Endodermal cell (in vitro differentiated cells): ENCODE results near the gene CDC42BPB. TPM values are rescaled to one million over a fixed set of nuclear protein-coding genes. Genes with fewer than 3 reads are reported as not detected.

Source experiments
- DNase-seq: peaks from one replicate; pipeline ENCODE4 v3.0.0-alpha.2; 2017
- H3K27ac ChIP-seq: 2 replicates; pipeline ENCODE4 v1.5.1; 2013; ENCODE audit warnings: mild to moderate bottlenecking, low read depth, low read length, moderate library complexity
- H3K27me3 ChIP-seq: 2 replicates; pipeline ENCODE4 v1.6.1; 2013; ENCODE audit warnings: mild to moderate bottlenecking, low read length, moderate library complexity; ENCODE audit not compliant: insufficient read depth, control insufficient read depth, poor library complexity, severe bottlenecking
- H3K36me3 ChIP-seq: 2 replicates; pipeline ENCODE4 v1.7.0; 2013; ENCODE audit warnings: mild to moderate bottlenecking, low read length, moderate library complexity; ENCODE audit not compliant: control insufficient read depth, insufficient read depth
- H3K4me1 ChIP-seq: one replicate; pipeline ENCODE4 v1.7.0; 2013; ENCODE audit warnings: low read length; ENCODE audit not compliant: control insufficient read depth, insufficient read depth
- H3K4me3 ChIP-seq: 2 replicates; pipeline ENCODE4 v1.5.1; 2013; ENCODE audit warnings: mild to moderate bottlenecking, low read length, moderate library complexity
- H3K9ac ChIP-seq: 2 replicates; pipeline ENCODE4 v1.6.1; 2013; ENCODE audit warnings: mild to moderate bottlenecking, low read length, moderate library complexity; ENCODE audit not compliant: poor library complexity, severe bottlenecking; ENCODE audit errors: extremely low read depth
- H3K9me3 ChIP-seq: 2 replicates; pipeline ENCODE4 v1.6.1; 2013; ENCODE audit warnings: mild to moderate bottlenecking, low read length, moderate library complexity; ENCODE audit not compliant: control insufficient read depth
- H3K27ac Mint-ChIP-seq: 2 replicates; pipeline ENCODE4 v1.8.0; 2020; ENCODE audit warnings: mixed read lengths
- H3K27me3 Mint-ChIP-seq: 2 replicates; pipeline ENCODE4 v1.8.0; 2021; ENCODE audit warnings: mild to moderate bottlenecking, mixed read lengths; ENCODE audit not compliant: insufficient read depth
- H3K36me3 Mint-ChIP-seq: 2 replicates; pipeline ENCODE4 v1.8.0; 2020; ENCODE audit warnings: low read depth, mixed read lengths
- H3K4me1 Mint-ChIP-seq: 2 replicates; pipeline ENCODE4 v1.8.0; 2020; ENCODE audit warnings: mixed read lengths
- H3K4me3 Mint-ChIP-seq: 2 replicates; pipeline ENCODE4 v1.8.0; 2020; ENCODE audit warnings: mild to moderate bottlenecking, moderate library complexity, mixed read lengths
- H3K9me3 Mint-ChIP-seq: 2 replicates; pipeline ENCODE4 v1.8.0; 2020; ENCODE audit warnings: mild to moderate bottlenecking, mixed read lengths
- CTCF ChIP-seq: fragments of 200-600 bp; sonication (generic); conservative IDR thresholded peaks from 2 replicates; pipeline ENCODE4 v1.5.0; 2021; ENCODE audit warnings: antibody characterized with exemption, mild to moderate bottlenecking
- WGBS, 2 experiments: methylation state at CpG; one replicate each; pipeline versions ENCODE4 v1.1.5 to v1.1.7; 2013; ENCODE audit warnings: missing lambda C conversion rate in 2 of 2, mixed read lengths in 1 of 2; ENCODE audit not compliant: insufficient coverage in 1 of 2, insufficient read length in 1 of 2; 5-methylcytosine and 5-hydroxymethylcytosine counted together
- total RNA-seq, 2 donors: library from RNA; stranded (reverse); fragmentation: NEBNext Ultra II Directional in 1 of 2; extraction: Animal tissue kit (Norgen Biotek cat#: 25700) in 1 of 2; gene quantifications; 2 replicates in 1 of 2; 3 replicates in 1 of 2; pipeline ENCODE4 v1.2.1, GENCODE V29; 2021

Gene CDC42BPB
- total RNA-seq, 2 donors from 2014 or later = 120 to 123 TPM

GRCh38 chr14:102889615-102890014 lies 167.7 kb downstream of the CDC42BPB start:
- DNase-seq = no peak
- Mint-ChIP-seq H3K27me3 (no peaks in the 10 kb centered on the region), H3K27ac (no peak overlapping the region), H3K9me3 (no peaks in the 10 kb centered on the region), H3K36me3 (peaks cover 25% of the 10 kb centered on the region), H3K4me1 (no peaks in the 10 kb centered on the region), H3K4me3 (no peak overlapping the region)
- no peak for TF ChIP-seq CTCF
- WGBS, 2 experiments = 90 to 97% methylated on average over 4 to 7 of the region's 7 CpGs
- H3K9ac ChIP-seq = no peak overlapping the region
- no peaks in the 10 kb centered on the region for H3K27me3 ChIP-seq
- H3K9me3 ChIP-seq = no peaks in the 10 kb centered on the region
- H3K4me1 ChIP-seq = no peaks in the 10 kb centered on the region
- H3K27ac ChIP-seq = no peak overlapping the region
- H3K4me3 ChIP-seq = no peak overlapping the region
- no peaks in the 10 kb centered on the region for H3K36me3 ChIP-seq

GRCh38 chr14:102888748-102889147 lies 168.6 kb downstream of the CDC42BPB start:
- Histone ChIP-seq H3K4me1 (no peaks in the 10 kb centered on the region), H3K9me3 (no peaks in the 10 kb centered on the region), H3K9ac (no peak overlapping the region), H3K27me3 (no peaks in the 10 kb centered on the region), H3K36me3 (no peaks in the 10 kb centered on the region), H3K4me3 (no peak overlapping the region), H3K27ac (no peak overlapping the region)
- 100% methylated on average over 1 of the region's 1 CpG; no CpG with 5 or more reads in 1 of the 2 experiments for WGBS, 2 experiments
- H3K27me3 Mint-ChIP-seq = no peaks in the 10 kb centered on the region
- no peak overlapping the region for H3K27ac Mint-ChIP-seq
- H3K36me3 Mint-ChIP-seq = peaks cover 29% of the 10 kb centered on the region
- H3K4me1 Mint-ChIP-seq = no peaks in the 10 kb centered on the region
- no peak overlapping the region for H3K4me3 Mint-ChIP-seq
- no peaks in the 10 kb centered on the region for H3K9me3 Mint-ChIP-seq
- DNase-seq = no peak
- TF ChIP-seq CTCF = no peak

GRCh38 chr14:102885737-102886447 lies 171.5 kb downstream of the CDC42BPB start:
- no peak overlapping the region for H3K27ac ChIP-seq
- Mint-ChIP-seq H3K27ac (no peak overlapping the region), H3K4me1 (no peaks in the 10 kb centered on the region), H3K27me3 (no peaks in the 10 kb centered on the region), H3K36me3 (peaks cover 25% of the 10 kb centered on the region), H3K9me3 (no peaks in the 10 kb centered on the region), H3K4me3 (no peak overlapping the region)
- no peaks in the 10 kb centered on the region for H3K4me1 ChIP-seq
- no peaks in the 10 kb centered on the region for H3K9me3 ChIP-seq
- TF ChIP-seq CTCF = no peak
- no peaks in the 10 kb centered on the region for H3K27me3 ChIP-seq
- WGBS, 2 experiments = 93 to 94% methylated on average over 19 to 22 of the region's 22 CpGs
- no peak overlapping the region for H3K9ac ChIP-seq
- DNase-seq = no peak
- no peak overlapping the region for H3K4me3 ChIP-seq
- no peaks in the 10 kb centered on the region for H3K36me3 ChIP-seq
